Hepatocyte (in vitro differentiated cells): ENCODE data around the gene MINDY4B.

Experiments
- EZH2 ChIP-seq: fragments of 200-600 bp; sonication (generic); IDR thresholded peaks from 2 replicates; pipeline ENCODE4 v1.6.1; 2016; ENCODE audit warnings: antibody characterized with exemption, mild to moderate bottlenecking, borderline replicate concordance
- TF ChIP-seq, protein P1 (sequence below): fragments of 200-600 bp; sonication (generic); IDR thresholded peaks from 2 replicates; pipeline ENCODE4 v1.5.1; 2016; ENCODE audit warnings: antibody characterized with exemption, mild to moderate bottlenecking; ENCODE audit not compliant: poor library complexity

DNA sequence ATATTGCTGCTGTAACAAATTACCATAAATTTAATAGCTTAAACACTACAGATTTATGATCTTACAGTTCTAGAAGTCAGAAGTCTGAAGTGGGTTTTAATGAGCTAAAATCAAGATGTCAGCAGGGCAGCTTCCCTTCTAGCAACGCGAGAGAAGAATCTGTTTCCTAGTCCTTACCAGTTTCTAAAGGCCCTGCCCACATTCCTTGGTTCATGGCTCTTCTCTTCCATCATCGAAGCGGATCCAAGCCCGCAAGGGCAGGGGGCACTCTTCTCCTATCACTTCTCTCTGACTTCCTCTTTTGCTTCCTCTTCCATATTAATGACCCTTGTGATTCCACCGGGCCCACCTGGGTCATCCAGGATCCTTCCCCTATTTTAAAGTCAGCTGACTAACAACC, 16.1 kb downstream of the MINDY4B start:
- TF ChIP-seq, protein P1, sequence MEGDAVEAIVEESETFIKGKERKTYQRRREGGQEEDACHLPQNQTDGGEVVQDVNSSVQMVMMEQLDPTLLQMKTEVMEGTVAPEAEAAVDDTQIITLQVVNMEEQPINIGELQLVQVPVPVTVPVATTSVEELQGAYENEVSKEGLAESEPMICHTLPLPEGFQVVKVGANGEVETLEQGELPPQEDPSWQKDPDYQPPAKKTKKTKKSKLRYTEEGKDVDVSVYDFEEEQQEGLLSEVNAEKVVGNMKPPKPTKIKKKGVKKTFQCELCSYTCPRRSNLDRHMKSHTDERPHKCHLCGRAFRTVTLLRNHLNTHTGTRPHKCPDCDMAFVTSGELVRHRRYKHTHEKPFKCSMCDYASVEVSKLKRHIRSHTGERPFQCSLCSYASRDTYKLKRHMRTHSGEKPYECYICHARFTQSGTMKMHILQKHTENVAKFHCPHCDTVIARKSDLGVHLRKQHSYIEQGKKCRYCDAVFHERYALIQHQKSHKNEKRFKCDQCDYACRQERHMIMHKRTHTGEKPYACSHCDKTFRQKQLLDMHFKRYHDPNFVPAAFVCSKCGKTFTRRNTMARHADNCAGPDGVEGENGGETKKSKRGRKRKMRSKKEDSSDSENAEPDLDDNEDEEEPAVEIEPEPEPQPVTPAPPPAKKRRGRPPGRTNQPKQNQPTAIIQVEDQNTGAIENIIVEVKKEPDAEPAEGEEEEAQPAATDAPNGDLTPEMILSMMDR: no peak
- TF ChIP-seq EZH2: no peak
